Suppressor macrophage (primary cell): ENCODE measurements around the gene OLIG1.

Experiments used
- DNase-seq, 4 experiments: peaks; one replicate each; pipeline ENCODE4 v3.0.0-alpha.2; 2020 to 2022

The OLIG1 gene

DNA sequence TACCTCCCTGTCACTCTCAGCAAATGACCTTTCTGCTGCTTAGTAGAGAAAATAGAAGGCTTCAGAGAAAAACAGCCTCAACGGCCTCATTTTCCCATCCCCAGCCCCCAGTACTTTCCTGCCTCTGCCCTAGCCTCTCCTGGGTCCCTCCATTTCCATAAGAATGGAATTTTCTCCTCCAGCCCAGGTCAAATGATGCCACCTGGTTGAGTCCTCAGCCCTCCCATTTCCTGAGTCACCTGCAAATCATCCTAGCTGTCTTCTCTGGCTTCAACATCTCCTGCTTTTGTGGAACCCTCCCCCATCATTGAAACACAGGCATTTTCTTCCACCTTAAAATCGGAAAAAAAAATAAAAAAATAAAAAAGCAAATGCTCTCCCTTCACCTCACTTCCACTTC is 35.1 kb downstream of the OLIG1 start:
- DNase-seq: no peak

DNA sequence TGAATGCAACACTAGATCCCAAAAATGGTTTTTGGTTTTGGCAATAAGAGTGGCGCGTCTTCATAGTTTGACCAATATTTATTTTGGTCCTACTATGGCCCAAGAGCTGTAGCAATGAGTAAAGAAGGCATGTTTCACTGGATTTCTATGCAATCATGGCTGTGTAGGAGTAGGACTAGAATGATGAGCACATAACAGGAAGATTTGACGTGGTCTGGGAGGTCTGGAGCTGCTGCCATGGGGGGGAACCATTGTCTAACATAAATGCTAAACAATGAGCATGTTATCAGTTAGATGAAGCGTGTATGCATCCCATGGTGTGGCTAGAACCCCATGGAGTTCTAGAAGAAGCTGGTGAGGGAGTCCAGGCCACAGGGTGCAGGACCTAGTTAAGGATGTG is 38.3 kb downstream of the OLIG1 start:
- peak in 1 of 4 experiments; percentile 42 for DNase-seq

- DNase-seq: peak; percentile 65 to 87 (median 82)
Observed at GRCh38 chr21:33109574-33110339, 39.8 kb downstream of the OLIG1 start.

GRCh38 chr21:33110340-33110715 is 40.4 kb downstream of the OLIG1 start:
- no peak for DNase-seq

- no peak for DNase-seq
Observed at GRCh38 chr21:33111577-33111976, 41.6 kb downstream of the OLIG1 start.

DNA sequence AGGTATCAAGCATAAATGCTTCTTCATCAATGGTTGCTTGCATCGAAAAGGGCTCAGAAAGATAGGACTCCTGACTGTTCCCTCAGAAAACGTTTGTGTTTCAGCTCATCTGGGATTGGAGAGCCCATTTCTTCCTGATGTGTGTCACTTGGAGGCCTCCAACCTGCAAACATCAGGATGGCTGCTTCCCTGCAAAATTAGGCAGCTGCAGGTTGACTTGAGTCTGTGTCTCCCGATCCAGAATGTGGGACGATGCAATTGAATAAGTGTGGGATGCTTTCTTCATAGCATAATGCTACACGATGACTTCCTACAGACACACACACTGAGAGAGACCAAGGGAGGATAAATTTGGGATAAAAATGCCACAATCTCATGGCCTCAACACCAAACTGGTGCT is 42.2 kb downstream of the OLIG1 start:
- DNase-seq: no peak

DNA sequence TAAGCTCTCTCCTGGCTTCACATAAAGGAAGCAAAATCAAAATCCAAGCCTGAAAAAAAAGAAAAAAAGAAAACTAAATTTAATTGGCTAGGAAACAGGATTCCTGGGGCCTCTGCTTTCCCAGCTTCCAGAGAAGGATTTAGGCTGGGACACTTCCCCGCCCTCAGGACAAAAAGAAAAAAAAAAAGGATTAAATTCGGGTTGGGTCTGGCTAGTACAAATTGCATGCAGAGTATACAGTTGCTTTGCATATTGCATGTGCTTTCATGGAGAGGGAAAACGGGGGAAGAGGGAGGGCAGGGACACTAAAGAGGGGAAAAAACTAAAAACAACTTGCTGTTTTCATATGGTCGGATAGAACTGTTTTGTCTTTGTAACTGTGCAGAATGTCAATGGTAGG is 42.7 kb downstream of the OLIG1 start:
- DNase-seq: no peak

GRCh38 chr21:33113131-33113530 is 43.2 kb downstream of the OLIG1 start:
- no peak for DNase-seq

DNA sequence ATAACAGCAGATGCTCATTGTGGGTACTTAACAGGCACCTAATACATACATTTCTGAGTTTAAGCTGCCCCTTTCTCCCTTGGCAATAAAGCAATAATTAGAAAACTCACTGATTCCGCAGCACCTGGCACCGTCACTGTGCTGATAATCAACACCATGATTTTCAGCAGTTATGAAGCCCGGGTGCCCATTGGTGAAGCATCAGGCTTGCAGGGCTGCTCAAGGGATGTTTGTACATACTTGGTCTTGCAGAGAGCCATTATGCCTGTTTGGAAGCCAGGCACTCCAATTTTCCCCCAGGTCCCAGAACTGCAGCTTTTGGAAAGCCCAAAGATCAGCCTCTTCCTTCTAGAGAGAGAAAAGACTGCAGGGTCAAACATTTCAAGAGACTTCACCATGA is 44.3 kb downstream of the OLIG1 start:
- no peak for DNase-seq

DNA sequence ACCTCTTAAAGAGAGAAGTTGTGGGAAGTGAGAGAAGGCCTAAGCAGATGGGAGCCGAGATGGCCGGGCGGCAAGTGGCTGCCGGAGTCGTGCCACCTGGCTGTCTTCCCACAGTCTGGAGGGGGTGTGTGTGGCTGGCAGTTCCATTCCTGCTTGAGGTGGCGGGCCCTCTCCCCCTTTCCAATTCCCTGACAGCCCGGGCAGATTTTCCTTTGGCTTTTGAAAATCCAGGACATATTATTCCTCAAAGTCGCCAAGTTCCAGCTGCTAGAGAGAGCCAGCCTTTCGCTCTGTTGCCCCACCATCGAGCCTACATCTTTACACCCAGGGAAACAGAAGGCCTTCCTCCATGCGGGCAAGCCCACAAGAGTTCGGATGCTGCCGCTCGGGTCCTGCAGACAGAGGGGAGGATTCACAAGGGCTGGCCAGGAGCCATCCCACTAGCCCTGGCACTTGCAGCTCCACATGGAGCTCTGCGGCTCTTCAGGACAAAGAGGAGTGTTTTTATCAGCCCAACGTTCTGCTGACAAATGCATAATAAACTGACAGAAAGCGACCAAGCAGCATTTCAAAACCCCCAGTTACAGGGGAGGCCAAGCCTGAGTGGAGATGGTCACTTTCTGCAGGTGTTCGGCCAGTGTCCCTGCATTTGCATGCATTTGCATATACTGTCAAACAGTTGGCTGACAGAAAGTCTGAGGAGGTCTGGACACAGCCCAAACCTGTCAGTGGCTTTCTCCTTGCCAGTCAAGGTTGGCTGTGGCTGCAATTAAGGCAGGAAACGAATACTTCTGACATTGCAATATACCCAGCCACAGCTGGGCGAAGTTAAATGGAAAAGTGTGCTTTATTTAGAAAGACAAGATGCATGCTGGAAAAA is 45.9 kb downstream of the OLIG1 start:
- DNase-seq: no peak

GRCh38 chr21:33116676-33117075 is 46.7 kb downstream of the OLIG1 start:
- no peak for DNase-seq

- no peak for DNase-seq
Observed at GRCh38 chr21:33117101-33117888, 47.4 kb downstream of the OLIG1 start.
